Neural cell (in vitro differentiated cells): ENCODE data around the gene SLC6A16. TPM values are rescaled to one million over a fixed set of nuclear protein-coding genes. Genes with fewer than 3 reads are reported as not detected.

ENCODE experiments used
- H2AFZ ChIP-seq: fragments of 200-600, 300-800 bp; sonication (generic), shearing (Covaris generic); 2 replicates; pipeline ENCODE4 v1.6.0; 2014; ENCODE audit warnings: low read depth, mild to moderate bottlenecking, antibody characterized with exemption, low read length, moderate library complexity
- H3F3A ChIP-seq: fragments of 200-600 bp; shearing (Covaris generic); 2 replicates; pipeline ENCODE4 v1.6.1; 2016; ENCODE audit warnings: mild to moderate bottlenecking, moderate library complexity, mixed read lengths, antibody characterized with exemption, low read length; ENCODE audit not compliant: insufficient read depth, poor library complexity, severe bottlenecking
- H3K27ac ChIP-seq: fragments of 200-600, 300-800 bp; sonication (generic), shearing (Covaris generic); 2 replicates; pipeline ENCODE4 v1.5.1; 2014; ENCODE audit warnings: mild to moderate bottlenecking, low read length, moderate library complexity
- H3K27me3 ChIP-seq: fragments of 300-800, 200-600 bp; sonication (generic), shearing (Covaris generic); 2 replicates; pipeline ENCODE4 v1.6.0; 2014; ENCODE audit warnings: mild to moderate bottlenecking, low read depth, low read length, moderate library complexity; ENCODE audit not compliant: insufficient read depth
- H3K36me3 ChIP-seq: fragments of 300-800, 200-600 bp; sonication (generic), shearing (Covaris generic); 2 replicates; pipeline ENCODE4 v1.5.1; 2014; ENCODE audit warnings: mild to moderate bottlenecking, antibody characterized with exemption, low read length, moderate library complexity; ENCODE audit not compliant: insufficient read depth
- H3K4me2 ChIP-seq: fragments of 300-800, 200-600 bp; sonication (generic), shearing (Covaris generic); 2 replicates; pipeline ENCODE4 v1.6.0; 2014; ENCODE audit warnings: mild to moderate bottlenecking, low read length
- H3K4me3 ChIP-seq: fragments of 300-800, 200-600 bp; sonication (generic), shearing (Covaris generic); 2 replicates; pipeline ENCODE4 v1.5.1; 2014; ENCODE audit warnings: mild to moderate bottlenecking, low read length, moderate library complexity
- H3K79me2 ChIP-seq: fragments of 200-600 bp; shearing (Covaris generic); replicated peaks from 2 replicates; pipeline ENCODE4 v1.6.0; 2014; ENCODE audit warnings: mild to moderate bottlenecking, low read length, moderate library complexity; ENCODE audit not compliant: insufficient read depth
- H3K9ac ChIP-seq: fragments of 300-800, 200-600 bp; sonication (generic), shearing (Covaris generic); 2 replicates; pipeline ENCODE4 v1.6.1; 2016; ENCODE audit warnings: mild to moderate bottlenecking, low read length, mixed read lengths
- H3K9me2 ChIP-seq: fragments of 200-600 bp; shearing (Covaris generic); 2 replicates; pipeline ENCODE4 v1.6.1; 2016; ENCODE audit warnings: mild to moderate bottlenecking, low read length, mixed read lengths; ENCODE audit not compliant: insufficient read depth
- H3K9me3 ChIP-seq: fragments of 200-600, 300-800 bp; sonication (generic), shearing (Covaris generic); 2 replicates; pipeline ENCODE4 v1.6.1; 2016; ENCODE audit warnings: mild to moderate bottlenecking, mixed run types, low read length, moderate library complexity, mixed read lengths
- H4K20me1 ChIP-seq: fragments of 200-600 bp; shearing (Covaris generic); 2 replicates; pipeline ENCODE4 v1.6.1; 2016; ENCODE audit warnings: mild to moderate bottlenecking, mixed run types; ENCODE audit not compliant: insufficient read depth
- EP300 ChIP-seq: fragments of 450-650 bp; conservative IDR thresholded peaks from 2 replicates; pipeline ENCODE4 v1.6.1; 2014; ENCODE audit warnings: antibody characterized with exemption, mild to moderate bottlenecking, moderate library complexity; ENCODE audit not compliant: poor library complexity, severe bottlenecking
- EZH2 ChIP-seq: fragments of 200-600, 300-800 bp; shearing (Covaris generic), sonication (generic); IDR thresholded peaks from 2 replicates; pipeline ENCODE4 v1.6.1; 2014; ENCODE audit warnings: antibody characterized with exemption, low read length, borderline replicate concordance, mild to moderate bottlenecking; ENCODE audit not compliant: insufficient read depth, poor library complexity, severe bottlenecking
- MXI1 ChIP-seq: fragments of 450-650 bp; conservative IDR thresholded peaks from 2 replicates; pipeline ENCODE4 v1.6.1; 2014; ENCODE audit warnings: antibody characterized with exemption, mild to moderate bottlenecking; ENCODE audit not compliant: poor library complexity, severe bottlenecking
- POLR2AphosphoS5 ChIP-seq: IDR thresholded peaks from 2 replicates; pipeline ENCODE4 v1.6.1; 2012
- RAD21 ChIP-seq: fragments of 450-650 bp; conservative IDR thresholded peaks from 2 replicates; pipeline ENCODE4 v1.6.1; 2014; ENCODE audit warnings: antibody characterized with exemption, mild to moderate bottlenecking, moderate library complexity
- SMC3 ChIP-seq: fragments of 450-650 bp; conservative IDR thresholded peaks from 2 replicates; pipeline ENCODE4 v1.6.1; 2014; ENCODE audit warnings: antibody characterized with exemption, mild to moderate bottlenecking, moderate library complexity; ENCODE audit not compliant: poor library complexity
- TAF1 ChIP-seq: IDR thresholded peaks from 2 replicates; pipeline ENCODE4 v1.6.1; 2012; ENCODE audit warnings: low read depth
- polyA plus RNA-seq: library from polyadenylated mRNA; depleted of rRNA; stranded (reverse); fragments of >200 nt; gene quantifications from 2 replicates; pipeline ENCODE4 v1.2.3, GENCODE V29; 2014
- TF ChIP-seq, protein P1 (sequence below): fragments of 450-650 bp; IDR thresholded peaks from 2 replicates; pipeline ENCODE4 v1.5.1; 2014; ENCODE audit warnings: antibody characterized with exemption, mild to moderate bottlenecking, moderate library complexity; ENCODE audit not compliant: poor library complexity, severe bottlenecking
- TF ChIP-seq, protein P2 (sequence below): IDR thresholded peaks from 2 replicates; pipeline ENCODE4 v1.6.1; 2012; ENCODE audit warnings: borderline replicate concordance

Gene SLC6A16
- polyA plus RNA-seq, 1 donor from 2014 or later: not detected

DNA sequence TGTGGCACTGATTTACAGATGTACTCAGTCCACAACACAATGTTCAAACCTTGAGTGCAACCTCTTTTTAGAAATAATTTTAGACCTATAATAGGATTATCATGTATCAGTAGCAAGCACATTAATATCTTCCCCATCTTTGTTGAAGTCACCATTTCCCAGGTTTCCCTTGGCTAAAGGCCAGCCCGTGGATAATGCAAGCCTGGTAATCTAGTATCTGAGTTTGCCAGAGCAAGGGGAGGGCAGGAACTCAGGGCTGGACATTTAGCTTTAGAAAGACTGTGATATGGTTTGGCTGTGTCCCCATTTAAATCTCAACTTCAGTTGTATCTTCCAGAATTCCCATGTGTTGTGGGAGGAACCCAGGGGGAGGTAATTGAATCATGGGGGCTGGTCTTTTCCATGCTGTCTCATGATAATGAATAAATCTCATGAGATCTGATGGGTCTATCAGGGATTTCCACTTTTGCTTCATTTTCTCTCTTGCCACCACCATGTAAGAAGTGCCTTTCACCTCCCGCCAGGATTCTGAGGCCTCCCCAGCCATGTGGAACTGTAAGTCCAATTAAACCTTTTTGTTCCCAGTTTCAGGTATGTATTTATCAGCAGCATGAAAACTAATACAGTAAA is 37.7 kb downstream of the SLC6A16 start:
- Histone ChIP-seq H3K9ac (no peak overlapping the region), H3K4me2 (no peak overlapping the region), H3K9me2 (no peaks in the 10 kb centered on the region), H3K36me3 (no peaks in the 10 kb centered on the region), H3K79me2 (no peaks in the 10 kb centered on the region), H3K27ac (no peak overlapping the region), H4K20me1 (no peaks in the 10 kb centered on the region), H3F3A (no peaks in the 10 kb centered on the region), H3K27me3 (no peaks in the 10 kb centered on the region), H2AFZ (no peak overlapping the region), H3K9me3 (no peaks in the 10 kb centered on the region), H3K4me3 (no peak overlapping the region)
- no peak for TF ChIP-seq RAD21
- TF ChIP-seq EP300: no peak
- TF ChIP-seq TAF1: no peak
- TF ChIP-seq POLR2AphosphoS5: no peak
- TF ChIP-seq, protein P1, sequence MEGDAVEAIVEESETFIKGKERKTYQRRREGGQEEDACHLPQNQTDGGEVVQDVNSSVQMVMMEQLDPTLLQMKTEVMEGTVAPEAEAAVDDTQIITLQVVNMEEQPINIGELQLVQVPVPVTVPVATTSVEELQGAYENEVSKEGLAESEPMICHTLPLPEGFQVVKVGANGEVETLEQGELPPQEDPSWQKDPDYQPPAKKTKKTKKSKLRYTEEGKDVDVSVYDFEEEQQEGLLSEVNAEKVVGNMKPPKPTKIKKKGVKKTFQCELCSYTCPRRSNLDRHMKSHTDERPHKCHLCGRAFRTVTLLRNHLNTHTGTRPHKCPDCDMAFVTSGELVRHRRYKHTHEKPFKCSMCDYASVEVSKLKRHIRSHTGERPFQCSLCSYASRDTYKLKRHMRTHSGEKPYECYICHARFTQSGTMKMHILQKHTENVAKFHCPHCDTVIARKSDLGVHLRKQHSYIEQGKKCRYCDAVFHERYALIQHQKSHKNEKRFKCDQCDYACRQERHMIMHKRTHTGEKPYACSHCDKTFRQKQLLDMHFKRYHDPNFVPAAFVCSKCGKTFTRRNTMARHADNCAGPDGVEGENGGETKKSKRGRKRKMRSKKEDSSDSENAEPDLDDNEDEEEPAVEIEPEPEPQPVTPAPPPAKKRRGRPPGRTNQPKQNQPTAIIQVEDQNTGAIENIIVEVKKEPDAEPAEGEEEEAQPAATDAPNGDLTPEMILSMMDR: no peak
- no peak for TF ChIP-seq MXI1
- TF ChIP-seq EZH2: no peak
- no peak for TF ChIP-seq SMC3
- TF ChIP-seq, protein P2, sequence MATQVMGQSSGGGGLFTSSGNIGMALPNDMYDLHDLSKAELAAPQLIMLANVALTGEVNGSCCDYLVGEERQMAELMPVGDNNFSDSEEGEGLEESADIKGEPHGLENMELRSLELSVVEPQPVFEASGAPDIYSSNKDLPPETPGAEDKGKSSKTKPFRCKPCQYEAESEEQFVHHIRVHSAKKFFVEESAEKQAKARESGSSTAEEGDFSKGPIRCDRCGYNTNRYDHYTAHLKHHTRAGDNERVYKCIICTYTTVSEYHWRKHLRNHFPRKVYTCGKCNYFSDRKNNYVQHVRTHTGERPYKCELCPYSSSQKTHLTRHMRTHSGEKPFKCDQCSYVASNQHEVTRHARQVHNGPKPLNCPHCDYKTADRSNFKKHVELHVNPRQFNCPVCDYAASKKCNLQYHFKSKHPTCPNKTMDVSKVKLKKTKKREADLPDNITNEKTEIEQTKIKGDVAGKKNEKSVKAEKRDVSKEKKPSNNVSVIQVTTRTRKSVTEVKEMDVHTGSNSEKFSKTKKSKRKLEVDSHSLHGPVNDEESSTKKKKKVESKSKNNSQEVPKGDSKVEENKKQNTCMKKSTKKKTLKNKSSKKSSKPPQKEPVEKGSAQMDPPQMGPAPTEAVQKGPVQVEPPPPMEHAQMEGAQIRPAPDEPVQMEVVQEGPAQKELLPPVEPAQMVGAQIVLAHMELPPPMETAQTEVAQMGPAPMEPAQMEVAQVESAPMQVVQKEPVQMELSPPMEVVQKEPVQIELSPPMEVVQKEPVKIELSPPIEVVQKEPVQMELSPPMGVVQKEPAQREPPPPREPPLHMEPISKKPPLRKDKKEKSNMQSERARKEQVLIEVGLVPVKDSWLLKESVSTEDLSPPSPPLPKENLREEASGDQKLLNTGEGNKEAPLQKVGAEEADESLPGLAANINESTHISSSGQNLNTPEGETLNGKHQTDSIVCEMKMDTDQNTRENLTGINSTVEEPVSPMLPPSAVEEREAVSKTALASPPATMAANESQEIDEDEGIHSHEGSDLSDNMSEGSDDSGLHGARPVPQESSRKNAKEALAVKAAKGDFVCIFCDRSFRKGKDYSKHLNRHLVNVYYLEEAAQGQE: no peak

DNA sequence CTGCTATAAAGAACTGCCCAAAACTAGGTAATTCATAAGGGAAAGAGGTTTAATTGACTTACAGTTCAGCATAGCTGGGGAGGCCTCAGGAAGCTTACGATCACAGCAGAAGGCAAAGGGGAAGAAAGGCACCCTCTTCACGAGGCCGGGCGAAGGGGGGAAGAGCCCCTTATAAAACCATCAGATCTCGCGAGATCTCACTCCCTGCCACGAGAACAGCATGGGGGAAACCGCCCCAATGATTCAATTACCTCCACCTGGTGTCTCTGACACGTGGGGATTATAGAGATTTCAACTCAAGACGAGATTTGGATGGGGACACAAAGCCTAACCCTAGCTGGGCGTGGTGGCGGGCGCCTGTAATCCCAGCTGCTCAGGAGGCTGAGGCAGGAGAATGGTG is 42.8 kb downstream of the SLC6A16 start:
- no peak overlapping the region for H3K4me3 ChIP-seq
- H3K36me3 ChIP-seq: no peaks in the 10 kb centered on the region
- H3K9me3 ChIP-seq: no peaks in the 10 kb centered on the region
- no peaks in the 10 kb centered on the region for H4K20me1 ChIP-seq
- H3K9ac ChIP-seq: no peak overlapping the region
- H2AFZ ChIP-seq: no peak overlapping the region
- H3K27me3 ChIP-seq: no peaks in the 10 kb centered on the region
- H3K27ac ChIP-seq: no peak overlapping the region
- TF ChIP-seq, protein P1: no peak
- no peak for TF ChIP-seq POLR2AphosphoS5
- no peak for TF ChIP-seq EZH2
- no peak for TF ChIP-seq MXI1
- TF ChIP-seq EP300: no peak
- TF ChIP-seq SMC3: no peak
- no peak for TF ChIP-seq RAD21
- TF ChIP-seq, protein P2: no peak
- TF ChIP-seq TAF1: no peak
- H3K79me2 ChIP-seq: no peaks in the 10 kb centered on the region
- no peaks in the 10 kb centered on the region for H3F3A ChIP-seq
- H3K4me2 ChIP-seq: no peak overlapping the region
- H3K9me2 ChIP-seq: no peaks in the 10 kb centered on the region
